ENCODE results near the gene ITGB4.

Gene ITGB4

DNA sequence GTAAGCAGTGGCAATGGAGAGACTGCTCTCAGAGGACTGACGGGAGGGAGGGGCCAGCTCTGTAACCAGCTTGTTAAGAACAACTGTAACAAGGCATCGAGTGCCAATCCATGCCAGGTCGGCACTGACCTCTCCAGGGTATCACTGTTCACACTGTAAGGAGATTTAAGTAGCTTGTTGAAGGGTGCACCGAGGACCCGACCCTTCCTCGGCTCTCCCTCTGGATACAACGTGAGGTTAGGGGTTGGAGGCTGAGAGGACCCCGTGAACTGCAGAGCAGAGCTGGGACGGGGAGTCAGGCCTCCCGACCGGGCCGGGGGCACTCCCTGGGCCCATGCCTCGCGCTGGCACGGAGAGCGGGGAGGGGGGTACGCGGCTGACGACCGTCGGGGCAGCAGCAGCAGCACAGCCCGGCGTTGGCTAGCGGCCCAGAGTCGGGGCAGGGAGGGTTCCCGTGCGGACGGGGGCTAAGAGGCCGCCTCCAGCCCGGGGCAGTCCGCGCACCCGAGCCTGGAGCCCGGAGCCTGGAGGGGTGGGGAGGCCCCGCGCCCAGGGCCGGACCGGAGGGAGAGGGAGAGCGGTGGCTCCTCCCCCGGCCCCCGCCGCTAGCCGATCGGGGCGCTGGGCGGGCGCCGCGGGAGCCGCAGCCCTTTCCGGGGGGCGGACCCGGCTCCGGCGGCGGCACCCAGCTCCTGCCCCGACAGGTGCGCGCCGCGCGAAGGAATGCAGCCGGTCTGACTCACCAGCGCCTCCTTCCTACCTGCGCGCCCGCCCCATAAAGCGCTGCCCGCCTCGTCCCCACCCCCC is at the start of gene ITGB4:
TSS of gene ITGB4 (plus strand) at position 804 of the 807 bp plus-strand sequence. CDS start 3,245 bp downstream, outside the sequence.
- TF ChIP-seq, protein P1, sequence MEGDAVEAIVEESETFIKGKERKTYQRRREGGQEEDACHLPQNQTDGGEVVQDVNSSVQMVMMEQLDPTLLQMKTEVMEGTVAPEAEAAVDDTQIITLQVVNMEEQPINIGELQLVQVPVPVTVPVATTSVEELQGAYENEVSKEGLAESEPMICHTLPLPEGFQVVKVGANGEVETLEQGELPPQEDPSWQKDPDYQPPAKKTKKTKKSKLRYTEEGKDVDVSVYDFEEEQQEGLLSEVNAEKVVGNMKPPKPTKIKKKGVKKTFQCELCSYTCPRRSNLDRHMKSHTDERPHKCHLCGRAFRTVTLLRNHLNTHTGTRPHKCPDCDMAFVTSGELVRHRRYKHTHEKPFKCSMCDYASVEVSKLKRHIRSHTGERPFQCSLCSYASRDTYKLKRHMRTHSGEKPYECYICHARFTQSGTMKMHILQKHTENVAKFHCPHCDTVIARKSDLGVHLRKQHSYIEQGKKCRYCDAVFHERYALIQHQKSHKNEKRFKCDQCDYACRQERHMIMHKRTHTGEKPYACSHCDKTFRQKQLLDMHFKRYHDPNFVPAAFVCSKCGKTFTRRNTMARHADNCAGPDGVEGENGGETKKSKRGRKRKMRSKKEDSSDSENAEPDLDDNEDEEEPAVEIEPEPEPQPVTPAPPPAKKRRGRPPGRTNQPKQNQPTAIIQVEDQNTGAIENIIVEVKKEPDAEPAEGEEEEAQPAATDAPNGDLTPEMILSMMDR (IDR thresholded peaks at IDR 0.05; ENCODE audit: low read depth, low read length, missing control alignments) = no peak
- DNase-seq (ENCODE audit: extremely low read depth, low read depth) = no peak
- H3K4me3 ChIP-seq (replicated peaks; ENCODE audit: low read depth, low read length) = peak within 1 kb of the TSS; percentile 16

GRCh38 chr17:75672011-75672410 is 49.2 kb upstream of the ITGB4 start:
- TF ChIP-seq, protein P1 (IDR thresholded peaks at IDR 0.05; ENCODE audit: low read depth, low read length, missing control alignments) = no peak
- no peak for DNase-seq (ENCODE audit: extremely low read depth, low read depth)
- H3K4me3 ChIP-seq (replicated peaks; ENCODE audit: low read depth, low read length) = no peak overlapping the region

DNA sequence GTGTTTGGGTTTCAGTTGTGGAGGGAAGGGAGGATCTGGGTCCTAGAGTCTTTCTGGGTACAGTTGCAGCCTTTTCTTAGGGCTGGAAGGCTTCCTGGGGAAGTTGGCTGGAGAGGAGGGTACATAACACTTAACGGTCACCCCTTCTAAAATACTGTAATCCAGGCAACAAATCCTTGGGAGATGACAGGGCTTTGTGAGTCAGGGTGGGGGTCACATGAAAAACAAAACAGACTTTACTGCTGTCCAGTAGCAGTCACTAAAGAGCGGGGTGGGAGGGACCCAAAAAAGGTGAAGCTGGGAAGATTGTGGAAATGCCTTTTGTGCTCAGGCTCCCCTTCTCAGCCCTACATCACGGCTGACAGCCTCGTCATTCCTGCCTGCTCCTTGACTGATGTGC is 47.8 kb upstream of the ITGB4 start:
- no peak overlapping the region for H3K4me3 ChIP-seq (replicated peaks; ENCODE audit: low read depth, low read length)
- TF ChIP-seq, protein P1 (IDR thresholded peaks at IDR 0.05; ENCODE audit: low read depth, low read length, missing control alignments) = no peak
- DNase-seq (ENCODE audit: extremely low read depth, low read depth) = no peak

- no peak overlapping the region for H3K4me3 ChIP-seq (replicated peaks; ENCODE audit: low read depth, low read length)
- DNase-seq (ENCODE audit: extremely low read depth, low read depth) = no peak
- TF ChIP-seq, protein P1 (IDR thresholded peaks at IDR 0.05; ENCODE audit: low read depth, low read length, missing control alignments) = no peak
These were observed 44.8 kb upstream of the ITGB4 start for GRCh38 chr17:75676461-75676860.

GRCh38 chr17:75679706-75680211 is 41.5 kb upstream of the ITGB4 start:
- DNase-seq (ENCODE audit: extremely low read depth, low read depth) = no peak
- TF ChIP-seq, protein P1 (IDR thresholded peaks at IDR 0.05; ENCODE audit: low read depth, low read length, missing control alignments) = peak; percentile 34
- no peak overlapping the region for H3K4me3 ChIP-seq (replicated peaks; ENCODE audit: low read depth, low read length)

DNA sequence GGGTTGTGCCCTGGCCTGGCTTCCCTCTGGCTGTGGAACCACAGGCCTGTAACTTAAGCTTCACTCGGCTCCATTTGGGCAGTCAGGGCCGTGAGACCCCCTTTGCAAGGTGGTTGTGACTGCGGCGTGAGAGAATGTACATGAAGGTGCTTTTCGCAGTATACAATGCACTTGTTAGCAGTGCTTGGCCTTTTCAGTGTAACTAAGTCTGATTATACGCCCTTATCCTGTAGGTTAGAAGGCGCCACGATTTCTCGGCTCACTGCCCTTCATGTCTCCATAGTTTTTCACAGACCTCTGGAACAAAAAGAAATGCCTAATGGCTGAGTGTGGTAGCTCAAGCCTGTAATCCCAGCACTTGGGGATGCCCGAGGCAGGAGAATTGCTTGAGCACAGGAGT is 40.8 kb upstream of the ITGB4 start:
- TF ChIP-seq, protein P1 (IDR thresholded peaks at IDR 0.05; ENCODE audit: low read depth, low read length, missing control alignments) = no peak
- no peak overlapping the region for H3K4me3 ChIP-seq (replicated peaks; ENCODE audit: low read depth, low read length)
- DNase-seq (ENCODE audit: extremely low read depth, low read depth) = no peak
